ENCODE data around the gene VWF. TPM values are rescaled to one million over a fixed set of nuclear protein-coding genes. Genes with fewer than 3 reads are reported as not detected.
A peak's percentile ranks its signal among the peaks of the same experiment; 100 is the strongest.
"Not testable (repeated sequence)": the region's sequence is repeated elsewhere in the genome, so short reads cannot be mapped to it uniquely, and the experiment has no call there.

The VWF gene
- total RNA-seq, 6 donors from 2014 or later = 292 to 543 (median 360) TPM

GRCh38 chr12:6158749-6159148 lies 34.3 kb upstream of the VWF start:
- Histone ChIP-seq H3K4me1 (peaks cover 5 to 11% (median 8%) of the 10 kb centered on the region in 4 donors), H3K27me3 (no peaks in the 10 kb centered on the region), H3K9me3 (no peaks in the 10 kb centered on the region), H3K36me3 (no peaks in the 10 kb centered on the region), H3K4me3 (no peak overlapping the region), H3K27ac (peak overlapping the region in 3 of 4 donors; percentile 24 to 54 (median 35))
- WGBS, 2 donors = 78 to 92% methylated on average over 11 of the region's 11 CpGs
- TF ChIP-seq POLR2A (IDR thresholded peaks at IDR 0.05) (no peak), EP300 (IDR thresholded peaks at IDR 0.05) (no peak), CTCF (IDR thresholded peaks at IDR 0.05) (no peak), POLR2AphosphoS5 (IDR thresholded peaks at IDR 0.05) (no peak)
- ATAC-seq (ENCODE audit: low FRiP score in 2 of 2) = no peak
- no peak for DNase-seq

- H3K4me3 ChIP-seq = no peak overlapping the region
- DNase-seq = no peak
- H3K4me1 ChIP-seq = peaks cover 5 to 11% (median 8%) of the 10 kb centered on the region in 4 donors
- H3K9me3 ChIP-seq = no peaks in the 10 kb centered on the region
- no peak for TF ChIP-seq POLR2A (IDR thresholded peaks at IDR 0.05)
- TF ChIP-seq CTCF (IDR thresholded peaks at IDR 0.05) = no peak
- H3K36me3 ChIP-seq = no peaks in the 10 kb centered on the region
- H3K27ac ChIP-seq = peak overlapping the region in 3 of 4 donors; percentile 24 to 54 (median 35)
- H3K27me3 ChIP-seq = no peaks in the 10 kb centered on the region
- 26% methylated on average over 4 of the region's 4 CpGs for WGBS, 2 donors
- no peak for ATAC-seq (ENCODE audit: low FRiP score in 2 of 2)
Measured at GRCh38 chr12:6158255-6158654, 33.8 kb upstream of the VWF start.

GRCh38 chr12:6157482-6157881 lies 33.0 kb upstream of the VWF start:
- DNase-seq (no peak), ATAC-seq (ENCODE audit: low FRiP score in 2 of 2) (no peak)
- WGBS, 2 donors = 91 to 94% methylated on average over 4 of the region's 4 CpGs
- H3K4me3 ChIP-seq = no peak overlapping the region
- H3K36me3 ChIP-seq = no peaks in the 10 kb centered on the region
- H3K9me3 ChIP-seq = no peaks in the 10 kb centered on the region
- TF ChIP-seq CTCF (IDR thresholded peaks at IDR 0.05) (no peak), EP300 (IDR thresholded peaks at IDR 0.05) (no peak), POLR2AphosphoS5 (IDR thresholded peaks at IDR 0.05) (no peak), POLR2A (IDR thresholded peaks at IDR 0.05) (no peak)
- peaks cover 5 to 11% (median 8%) of the 10 kb centered on the region in 4 donors for H3K4me1 ChIP-seq
- H3K27me3 ChIP-seq = no peaks in the 10 kb centered on the region
- peak overlapping the region in 1 of 4 donors; percentile 54 for H3K27ac ChIP-seq

GRCh38 chr12:6154730-6155459 lies 30.4 kb upstream of the VWF start:
- no peak overlapping the region for H3K4me3 ChIP-seq
- ATAC-seq (ENCODE audit: low FRiP score in 2 of 2) (peak in 1 of 2 donors; percentile 84), DNase-seq (peak in 1 of 2 donors; percentile 67)
- WGBS, 2 donors = 59 to 74% methylated on average over 12 to 15 of the region's 15 CpGs
- H3K4me1 ChIP-seq = peaks cover 0 to 5% (median 3%) of the 10 kb centered on the region in 4 donors
- peak overlapping the region; percentile 60 to 84 (median 74) for H3K27ac ChIP-seq
- TF ChIP-seq POLR2A (IDR thresholded peaks at IDR 0.05) = peak in 1 of 4 donors; percentile 31
- peak; percentile 74 to 90 (median 82) for TF ChIP-seq EP300 (IDR thresholded peaks at IDR 0.05)
- no peak for TF ChIP-seq CTCF (IDR thresholded peaks at IDR 0.05)
- TF ChIP-seq POLR2AphosphoS5 (IDR thresholded peaks at IDR 0.05) = peak; percentile 77 to 89
- no peaks in the 10 kb centered on the region for H3K9me3 ChIP-seq
- H3K36me3 ChIP-seq = no peaks in the 10 kb centered on the region
- H3K27me3 ChIP-seq = no peaks in the 10 kb centered on the region

- H3K27ac ChIP-seq; H3K9me3 ChIP-seq; DNase-seq; H3K4me3 ChIP-seq; ATAC-seq (ENCODE audit: low FRiP score in 2 of 2); H3K27me3 ChIP-seq; H3K36me3 ChIP-seq; H3K4me1 ChIP-seq: not testable (repeated sequence)
- WGBS, 2 donors = 89 to 94% methylated on average over 15 of the region's 15 CpGs
Measured at GRCh38 chr12:6148722-6149121, 24.3 kb upstream of the VWF start.

All from upper lobe of left lung (tissue), 6 donors.